GM19467 (cell line): Measurements from ENCODE around the gene MYMX.

Experiments
- ATAC-seq: cut with Tn5 transposase; IDR thresholded peaks from one replicate; pipeline ENCODE4 v1.9.1; 2021; ENCODE audit warnings: mild to moderate bottlenecking, moderate library complexity; ENCODE audit not compliant: unreplicated experiment

Gene MYMX

DNA sequence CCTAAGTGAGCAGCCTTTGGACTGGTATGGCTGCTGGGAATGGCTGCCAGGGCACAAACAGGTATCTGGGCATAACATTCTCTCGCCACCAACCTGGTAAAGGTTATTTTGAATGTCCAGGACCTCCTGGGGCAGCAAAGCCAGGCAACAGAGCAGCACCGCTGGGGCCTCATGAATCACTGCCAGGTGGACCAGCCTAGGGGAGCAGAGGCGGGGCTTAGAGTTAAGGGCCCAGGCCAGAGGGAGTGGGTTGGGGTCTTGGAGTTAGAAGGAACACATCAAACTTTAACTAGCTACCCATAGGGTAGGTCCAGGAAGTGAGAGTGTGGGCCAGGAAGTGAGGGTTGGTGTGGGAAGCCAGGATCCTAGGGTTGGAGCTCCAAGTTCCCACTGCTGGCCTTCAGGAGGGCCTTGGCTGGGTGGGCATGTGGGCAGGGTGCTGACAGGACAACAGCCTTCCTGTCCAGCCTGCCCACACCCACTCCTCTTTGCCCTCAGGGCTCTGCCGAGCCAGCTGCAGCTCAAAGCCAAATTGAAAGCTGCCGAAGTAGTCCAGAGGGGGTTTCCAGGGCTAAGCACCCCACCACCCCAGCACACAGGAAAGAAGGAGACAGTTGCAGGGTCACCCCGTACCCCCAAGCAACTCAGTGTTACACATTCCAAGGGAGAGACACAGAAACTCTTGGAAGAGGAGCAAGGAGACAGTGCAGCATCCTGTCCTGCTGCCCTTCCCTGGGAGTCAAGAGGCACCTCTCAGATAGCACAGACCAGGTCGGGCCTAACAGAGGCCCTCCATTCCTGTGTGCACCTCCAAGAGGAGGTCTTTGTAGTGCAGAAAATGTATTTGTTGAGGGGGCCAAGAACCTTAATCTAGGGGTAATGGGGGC lies 46.0 kb downstream of the MYMX start:
- ATAC-seq = no peak

DNA sequence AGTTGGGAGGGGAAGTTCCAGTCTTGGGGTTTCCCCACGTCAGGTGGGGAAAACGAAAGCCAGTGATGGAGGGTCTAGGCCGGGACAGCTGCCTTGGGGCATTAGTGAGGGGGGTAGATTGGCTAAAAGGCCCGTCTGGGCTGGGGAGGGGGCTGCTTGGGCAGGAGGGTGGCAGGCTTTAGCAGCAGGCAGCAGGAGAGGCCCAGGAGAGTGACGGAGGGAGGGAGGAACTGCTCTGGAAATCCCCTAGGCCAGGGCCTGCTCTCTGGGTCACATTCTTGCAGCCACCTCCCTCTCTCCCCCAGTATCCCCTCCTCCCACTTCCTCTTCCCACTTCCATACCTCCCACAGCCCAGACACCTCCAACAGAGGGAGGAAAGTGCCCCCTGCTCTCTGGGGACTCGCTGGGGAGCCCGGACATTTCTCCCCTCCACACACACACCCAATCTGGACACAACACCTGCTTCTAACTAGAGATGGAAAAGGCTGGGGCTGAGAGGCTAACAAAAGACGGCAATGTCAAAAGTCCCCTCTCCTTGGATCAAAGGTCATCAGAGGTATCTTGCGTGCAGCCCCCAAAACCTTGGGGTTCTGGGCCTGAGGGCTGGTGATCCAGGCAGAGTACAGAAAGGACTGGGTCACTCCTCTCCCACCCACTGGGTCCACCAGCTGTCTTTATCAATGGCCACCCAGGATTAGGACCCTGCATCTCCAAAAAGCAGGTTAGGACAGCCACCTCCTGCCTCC lies 46.8 kb downstream of the MYMX start:
- no peak for ATAC-seq

DNA sequence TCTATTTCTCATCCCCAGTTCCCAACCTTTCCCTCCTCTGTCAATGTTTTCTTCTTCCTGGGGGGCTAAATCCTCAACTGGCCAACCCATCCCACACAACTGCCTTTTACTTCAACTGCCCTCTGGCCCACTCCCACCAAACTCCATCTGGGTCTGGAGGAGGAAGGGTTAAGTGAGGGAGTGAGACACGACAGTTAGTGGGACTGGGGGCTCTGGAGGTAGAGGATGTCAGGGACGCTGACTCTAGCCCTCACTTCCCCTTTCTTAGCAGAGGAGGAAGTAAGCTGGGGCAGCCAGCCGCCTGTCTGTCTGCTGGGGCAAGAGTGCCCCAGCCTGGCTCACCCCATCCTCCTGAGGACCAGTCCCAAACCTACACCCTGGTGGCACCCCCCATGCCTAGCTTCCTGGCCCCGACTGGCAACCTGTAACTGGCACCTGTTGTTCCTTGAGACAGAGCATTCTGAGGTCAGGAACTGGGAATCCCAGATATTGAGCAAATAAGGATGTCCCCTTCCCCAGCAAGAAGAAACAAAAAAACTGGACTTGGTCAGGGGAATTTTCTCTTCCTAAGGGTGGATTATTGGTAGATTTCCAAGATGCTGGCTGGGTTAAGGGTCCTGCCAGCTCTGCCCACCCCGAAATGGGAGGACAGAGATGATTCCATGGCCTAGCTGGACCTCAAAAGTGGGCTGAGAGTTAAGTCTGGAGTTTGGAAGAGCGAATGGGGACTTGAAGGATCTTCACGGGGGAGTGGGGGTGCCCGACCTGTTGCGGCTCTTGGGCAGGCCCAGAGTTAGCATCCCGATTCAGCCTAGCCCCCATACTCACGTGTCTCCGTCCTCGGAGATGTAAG lies 47.7 kb downstream of the MYMX start:
- ATAC-seq = no peak

DNA sequence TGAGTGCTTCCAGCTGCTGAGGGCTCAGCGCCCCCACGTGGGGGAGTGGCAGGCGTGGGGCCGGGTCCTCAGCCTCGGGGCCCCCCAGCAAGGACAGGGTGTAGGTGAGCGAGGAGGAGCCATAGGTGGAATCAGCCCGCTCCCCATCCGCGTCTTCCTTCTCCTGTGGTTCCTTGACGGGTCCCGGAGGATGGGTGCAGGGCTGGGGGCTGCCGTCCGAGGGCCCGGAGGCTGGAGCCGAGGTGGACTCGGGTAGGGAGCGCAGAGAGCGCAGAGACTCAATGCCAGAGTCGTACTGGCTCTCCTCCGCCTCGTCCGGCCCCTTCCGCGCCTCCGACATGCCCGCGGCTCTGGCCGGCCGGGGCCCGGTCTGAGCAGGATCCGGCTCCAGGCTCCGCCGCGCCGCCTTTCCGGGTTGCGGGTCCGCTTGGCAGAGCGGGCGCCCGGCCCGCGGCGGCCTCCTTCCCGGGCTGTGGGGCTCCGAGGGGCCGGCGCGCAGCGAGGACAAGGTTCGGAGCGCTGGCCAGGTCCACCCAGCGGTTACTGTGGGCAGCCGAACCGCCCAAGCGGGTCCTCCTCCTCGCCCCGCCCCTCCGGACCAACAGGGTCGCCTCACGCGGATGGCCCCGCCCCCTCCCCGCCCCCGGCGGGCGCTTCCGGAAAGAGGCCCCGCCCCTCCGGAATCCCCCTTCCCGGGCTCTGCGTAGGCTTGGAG lies 48.4 kb downstream of the MYMX start, which contains the start of gene NFKBIE:
NFKBIE (minus strand) TSS at position 545 of the 715 bp plus-strand sequence; CDS start at position 340, 205 bp downstream.
- ATAC-seq = peak; percentile 35

DNA sequence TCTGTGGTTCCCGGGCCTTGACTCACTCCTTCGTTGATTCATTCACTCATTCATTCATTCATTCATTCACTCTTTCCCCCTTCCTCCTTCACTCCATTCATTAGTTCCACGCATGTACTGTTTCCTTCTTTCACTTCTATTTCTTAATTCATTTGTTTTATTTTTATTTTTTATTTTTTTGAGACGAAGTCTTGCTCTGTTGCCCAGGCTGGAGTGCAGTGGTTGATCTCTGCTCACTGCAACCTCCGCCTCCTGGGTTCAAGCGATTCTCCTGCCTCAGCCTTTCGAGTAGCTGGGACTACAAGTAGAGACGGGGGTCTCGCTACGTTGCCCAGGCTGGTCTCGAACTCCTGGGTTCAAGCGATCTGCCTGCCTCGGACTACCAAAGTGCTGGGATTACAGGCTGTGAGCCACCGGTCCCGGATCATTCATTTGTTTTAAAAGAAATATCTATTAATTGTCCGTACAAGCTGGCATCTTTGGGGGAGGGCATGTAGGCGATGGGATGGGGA lies 49.1 kb downstream of the MYMX start:
- no peak for ATAC-seq

DNA sequence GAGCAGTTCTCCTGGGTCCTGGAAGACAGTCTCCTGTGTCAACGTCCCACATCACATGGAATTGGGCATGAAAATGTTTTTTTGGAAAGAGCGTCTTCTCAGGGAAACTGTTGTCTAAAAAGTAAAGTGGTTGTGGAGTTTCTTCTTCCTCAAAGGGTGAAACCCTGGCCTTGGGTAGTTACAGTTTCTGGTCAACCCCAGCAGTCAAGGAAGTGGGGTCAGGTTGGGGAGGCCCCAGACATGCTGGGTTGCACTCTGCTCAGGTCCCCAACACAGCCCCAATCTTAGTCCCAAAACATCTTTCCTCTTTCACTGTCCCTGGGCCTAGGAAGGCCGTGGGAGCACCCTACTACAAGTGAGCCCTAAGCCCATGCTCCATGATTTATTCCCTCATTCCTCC lies 49.6 kb downstream of the MYMX start:
- ATAC-seq = peak; percentile 28

DNA sequence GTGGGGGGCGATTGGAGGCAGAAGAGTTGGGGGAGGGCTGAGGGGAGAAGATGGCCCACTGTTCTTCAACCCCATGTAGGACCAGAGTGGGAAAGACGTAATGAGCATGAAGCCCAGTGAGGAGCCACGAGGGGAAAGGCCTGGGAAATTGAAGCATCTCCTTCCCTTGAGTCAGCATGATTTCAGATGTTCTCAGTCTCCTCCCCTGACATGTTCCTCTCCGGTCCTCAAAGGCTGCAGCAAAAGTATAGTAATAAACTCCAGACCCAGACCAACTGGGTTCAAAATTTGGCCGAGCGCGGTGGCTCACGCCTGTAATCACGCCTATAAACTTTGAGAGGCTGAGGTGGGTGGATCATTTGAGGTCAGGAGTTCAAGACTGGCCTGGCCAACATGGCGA lies 50.5 kb downstream of the MYMX start:
- no peak for ATAC-seq
